ENCODE results near the gene TPSD1.
"Not testable (repeated sequence)": the region's sequence is repeated elsewhere in the genome, so short reads cannot be mapped to it uniquely, and the experiment has no call there.

The TPSD1 gene

GRCh38 chr16:1243907-1244850, 11.7 kb upstream of the TPSD1 start:
- DNase-seq = not testable (repeated sequence)

GRCh38 chr16:1244881-1245280, 11.0 kb upstream of the TPSD1 start:
- DNase-seq = no peak

- no peak for DNase-seq
Measured at GRCh38 chr16:1245452-1246020, 10.3 kb upstream of the TPSD1 start.

- DNase-seq = not testable (repeated sequence)
Measured at GRCh38 chr16:1247903-1248537, 7.8 kb upstream of the TPSD1 start.

GRCh38 chr16:1249031-1249755, 6.7 kb upstream of the TPSD1 start:
- DNase-seq = not testable (repeated sequence)

- not testable (repeated sequence) for DNase-seq
Measured at GRCh38 chr16:1253701-1254364, 2.0 kb upstream of the TPSD1 start.

GRCh38 chr16:1254821-1255220, 1.0 kb upstream of the TPSD1 start:
- DNase-seq = not testable (repeated sequence)

GRCh38 chr16:1256296-1256873, 516 bp downstream of the TPSD1 start:
- DNase-seq = not testable (repeated sequence)

GRCh38 chr16:1256874-1257322, 1.0 kb downstream of the TPSD1 start:
- no peak for DNase-seq

GRCh38 chr16:1257561-1258224, 1.8 kb downstream of the TPSD1 start:
- DNase-seq = no peak

- no peak for DNase-seq
Measured at GRCh38 chr16:1258225-1258600, 2.3 kb downstream of the TPSD1 start.

- DNase-seq = no peak
Measured at GRCh38 chr16:1258906-1259759, 3.3 kb downstream of the TPSD1 start.

- DNase-seq = no peak
Measured at GRCh38 chr16:1259760-1260068, 3.8 kb downstream of the TPSD1 start.

GRCh38 chr16:1260101-1260680, 4.3 kb downstream of the TPSD1 start:
- DNase-seq = no peak

GRCh38 chr16:1261131-1261892, 5.4 kb downstream of the TPSD1 start:
- no peak for DNase-seq

GRCh38 chr16:1262210-1262845, 6.5 kb downstream of the TPSD1 start:
- no peak for DNase-seq

GRCh38 chr16:1262846-1263221, 7.0 kb downstream of the TPSD1 start:
- no peak for DNase-seq

- DNase-seq = no peak
Measured at GRCh38 chr16:1263591-1264344, 7.9 kb downstream of the TPSD1 start.

All from activated CD4-positive, alpha-beta T cell treated with anti-CD3 and anti-CD28 coated beads for 48 hours (primary cell).